Kidney (tissue), 14 donors: ENCODE measurements around the gene HIVEP3. TPM values are rescaled to one million over a fixed set of nuclear protein-coding genes. Genes with fewer than 3 reads are reported as not detected.

Source experiments
- DNase-seq, 5 donors: peaks; one replicate each; pipeline ENCODE4 v3.0.0-alpha.2; 2013 to 2020
- FAIRE-seq: peaks from 2 replicates; lab custom pipeline; 2012; peaks lifted over from hg19 to GRCh38; lab: Jason Lieb, UNC
- H3K27ac ChIP-seq, 2 donors: one replicate each; pipeline ENCODE4 v1.7.0; 2013; ENCODE audit warnings: low read depth in 2 of 2, low read length in 2 of 2, inconsistent platforms in 1 of 2
- H3K27me3 ChIP-seq: one replicate; pipeline ENCODE4 v1.7.1; 2013; ENCODE audit warnings: low read length, inconsistent platforms; ENCODE audit not compliant: control insufficient read depth, insufficient read depth
- H3K36me3 ChIP-seq, 3 donors: one replicate each; pipeline versions ENCODE4 v1.7.0 to v1.7.1; 2013; ENCODE audit warnings: low read length in 3 of 3, control low read depth in 1 of 3, inconsistent platforms in 1 of 3; ENCODE audit not compliant: insufficient read depth in 3 of 3, control insufficient read depth in 2 of 3
- H3K4me1 ChIP-seq, 3 donors: one replicate each; pipeline versions ENCODE4 v1.7.0 to v1.7.1; 2013; ENCODE audit warnings: low read length in 3 of 3, inconsistent platforms in 1 of 3, low read depth in 1 of 3; ENCODE audit not compliant: control insufficient read depth in 2 of 3, insufficient read depth in 2 of 3
- H3K4me3 ChIP-seq, 3 donors: one replicate each; pipeline versions ENCODE4 v1.7.0 to v1.8.1; 2013; ENCODE audit warnings: low read length in 3 of 3, control low read depth in 1 of 3, inconsistent platforms in 1 of 3
- H3K9ac ChIP-seq, 3 donors: one replicate each; pipeline versions ENCODE4 v1.7.0 to v1.7.1; 2013; ENCODE audit warnings: low read length in 3 of 3, control low read depth in 1 of 3, inconsistent platforms in 1 of 3
- H3K9me3 ChIP-seq, 3 donors: one replicate each; pipeline versions ENCODE4 v1.7.0 to v1.7.1; 2013; ENCODE audit warnings: low read length in 3 of 3, control low read depth in 1 of 3, inconsistent platforms in 1 of 3; ENCODE audit not compliant: control insufficient read depth in 2 of 3, insufficient read depth in 1 of 3
- CTCF ChIP-seq: IDR thresholded peaks from 3 replicates; pipeline ENCODE4 v1.5.1; 2012; ENCODE audit warnings: mild to moderate bottlenecking, moderate library complexity, borderline replicate concordance; ENCODE audit not compliant: insufficient read depth; ENCODE audit errors: extremely low read depth
- intact Hi-C: fragments of 100-400 bp; cut with DNase I; formaldehyde crosslinking; loops from one replicate; pipeline ENCODE4 v1.11.1; 2022
- polyA plus RNA-seq: library from polyadenylated mRNA; stranded (reverse); fragments of 350-450 nt; fragmentation: Illumina TruSeq; extraction: RNeasy Lipid Tissue Mini Kit (QIAGEN cat#74804); gene quantifications from one replicate; pipeline ENCODE4 v1.2.3, GENCODE V29; 2014; ENCODE audit warnings: low read depth, low replicate concordance; ENCODE audit not compliant: insufficient read depth
- total RNA-seq: library from RNA; stranded (reverse); fragmentation: NEBNext Ultra II Directional; extraction: Animal tissue kit (Norgen Biotek cat#: 25700); gene quantifications from one replicate; pipeline ENCODE4 v1.2.1, GENCODE V29; 2021
- donor health status: control.
- donor health status: control.
- donor health status: control.
- donor health status: control.
- donor health status: control.
- donor health status: DM: yes; HTN: yes; CAD: no.
- donor health status: Normal renal cell carcinoma (clear cell type).

HIVEP3 gene
- total and polyA plus RNA-seq, 2 donors from 2014 or later, result 3.5 to 11.0 TPM

GRCh38 chr1:41541592-41541952, 377.1 kb downstream of the HIVEP3 start:
- no peaks in the 10 kb centered on the region for H3K27me3 ChIP-seq
- no peak for TF ChIP-seq CTCF
- H3K36me3 ChIP-seq, result peaks cover 0 to 2% (median 0%) of the 10 kb centered on the region in 3 donors
- FAIRE-seq (no peak), DNase-seq (no peak)
- H3K4me1 ChIP-seq, result peaks cover 0 to 8% (median 6%) of the 10 kb centered on the region in 3 donors
- no peak overlapping the region for H3K4me3 ChIP-seq
- no peak overlapping the region for H3K9ac ChIP-seq
- intact Hi-C loops, result no loop called here
- no peaks in the 10 kb centered on the region for H3K9me3 ChIP-seq
- H3K27ac ChIP-seq, result no peak overlapping the region

GRCh38 chr1:41540886-41541591, 377.7 kb downstream of the HIVEP3 start:
- intact Hi-C loops, result no loop called here
- Histone ChIP-seq H3K27ac (no peak overlapping the region), H3K27me3 (no peaks in the 10 kb centered on the region), H3K4me1 (peaks cover 0 to 9% (median 9%) of the 10 kb centered on the region in 3 donors), H3K9me3 (no peaks in the 10 kb centered on the region), H3K36me3 (peaks cover 0 to 2% (median 0%) of the 10 kb centered on the region in 3 donors), H3K9ac (no peak overlapping the region), H3K4me3 (no peak overlapping the region)
- no peak for FAIRE-seq
- TF ChIP-seq CTCF, result no peak
- DNase-seq, result peak in 3 of 5 donors; percentile 33 to 44 (median 35)

- Histone ChIP-seq H3K36me3 (peaks cover 0 to 2% (median 0%) of the 10 kb centered on the region in 3 donors), H3K4me3 (no peak overlapping the region), H3K9me3 (no peaks in the 10 kb centered on the region), H3K27me3 (no peaks in the 10 kb centered on the region), H3K4me1 (peaks cover 0 to 14% (median 11%) of the 10 kb centered on the region in 3 donors), H3K9ac (no peak overlapping the region), H3K27ac (no peak overlapping the region)
- no peak for TF ChIP-seq CTCF
- intact Hi-C loops, result no loop called here
- DNase-seq (peak in 1 of 5 donors; percentile 29), FAIRE-seq (no peak)
Measured at GRCh38 chr1:41539999-41540398, 378.7 kb downstream of the HIVEP3 start.
